CD4-positive, CD25-positive, alpha-beta regulatory T cell (primary cell): ENCODE measurements around the gene PLD6. TPM values are rescaled to one million over a fixed set of nuclear protein-coding genes. Genes with fewer than 3 reads are reported as not detected.
"Not testable (repeated sequence)": the region's sequence is repeated elsewhere in the genome, so short reads cannot be mapped to it uniquely, and the experiment has no call there.

Experiments used
- ATAC-seq, 2 donors: fragments of 150-1000 bp; cut with Tn5 transposase; one replicate each; pipeline ENCODE4 v1.10.0; 2021; ENCODE audit warnings: low read depth in 2 of 2, moderate number of reproducible peaks in 2 of 2, moderate library complexity in 1 of 2
- DNase-seq, 3 donors: peaks; one replicate each; pipeline versions ENCODE4 v3.0.0 to v3.0.0-alpha.2; 2012 to 2022; ENCODE audit warnings: mixed read lengths in 1 of 3
- H3K27ac ChIP-seq: one replicate; pipeline ENCODE4 v1.7.0; 2013; ENCODE audit warnings: mild to moderate bottlenecking, low read length; ENCODE audit not compliant: insufficient read depth, poor library complexity, severe bottlenecking
- H3K27me3 ChIP-seq: one replicate; pipeline ENCODE4 v1.7.0; 2013; ENCODE audit warnings: low read length; ENCODE audit not compliant: control insufficient read depth, insufficient read depth
- H3K36me3 ChIP-seq: one replicate; pipeline ENCODE4 v1.7.0; 2013; ENCODE audit warnings: mild to moderate bottlenecking, low read length, moderate library complexity; ENCODE audit not compliant: control insufficient read depth, insufficient read depth
- H3K4me1 ChIP-seq: 2 replicates; pipeline ENCODE4 v1.7.0; 2013; ENCODE audit warnings: mild to moderate bottlenecking, low read length; ENCODE audit not compliant: insufficient read depth, control insufficient read depth, poor library complexity, severe bottlenecking
- H3K4me3 ChIP-seq: one replicate; pipeline ENCODE4 v1.7.0; 2013; ENCODE audit warnings: low read depth, mild to moderate bottlenecking, low read length, moderate library complexity
- H3K9me3 ChIP-seq, 2 experiments: 1 replicate in 1 of 2; 2 replicates in 1 of 2; pipeline ENCODE4 v1.7.0; 2013; ENCODE audit warnings: low read length in 2 of 2, mild to moderate bottlenecking in 1 of 2, moderate library complexity in 1 of 2; ENCODE audit not compliant: control insufficient read depth in 2 of 2
- H3K27ac Mint-ChIP-seq, 3 donors: one replicate each; pipeline ENCODE4 v1.8.0; 2020 to 2022; ENCODE audit warnings: mild to moderate bottlenecking in 3 of 3, mixed read lengths in 3 of 3, moderate library complexity in 2 of 3
- H3K27me3 Mint-ChIP-seq: one replicate; pipeline ENCODE4 v1.8.0; 2022; ENCODE audit warnings: mild to moderate bottlenecking, mixed read lengths
- H3K36me3 Mint-ChIP-seq: one replicate; pipeline ENCODE4 v1.8.0; 2020; ENCODE audit warnings: mixed read lengths
- H3K4me1 Mint-ChIP-seq, 4 donors: one replicate each; pipeline ENCODE4 v1.8.0; 2020 to 2022; ENCODE audit warnings: mixed read lengths in 4 of 4, mild to moderate bottlenecking in 1 of 4
- H3K4me3 Mint-ChIP-seq, 4 donors: one replicate each; pipeline ENCODE4 v1.8.0; 2020 to 2022; ENCODE audit warnings: mild to moderate bottlenecking in 4 of 4, mixed read lengths in 4 of 4, moderate library complexity in 3 of 4
- H3K9me3 Mint-ChIP-seq, 7 donors: one replicate each; pipeline ENCODE4 v1.8.0; 2020 to 2022; ENCODE audit warnings: mixed read lengths in 7 of 7, mild to moderate bottlenecking in 3 of 7, moderate library complexity in 2 of 7
- polyA plus RNA-seq, 4 donors: library from polyadenylated mRNA; unstranded; fragments of 300-500 nt; fragmentation: Illumina TruSeq; gene quantifications; one replicate each; pipeline ENCODE4 v1.2.3, GENCODE V29; 2021
- total RNA-seq: library from RNA; stranded (reverse); gene quantifications from one replicate; pipeline ENCODE4 v1.2.3, GENCODE V29; 2022

The PLD6 gene
- total and polyA plus RNA-seq, 5 donors from 2014 or later: 8.9 to 19.3 (median 14.8) TPM

DNA sequence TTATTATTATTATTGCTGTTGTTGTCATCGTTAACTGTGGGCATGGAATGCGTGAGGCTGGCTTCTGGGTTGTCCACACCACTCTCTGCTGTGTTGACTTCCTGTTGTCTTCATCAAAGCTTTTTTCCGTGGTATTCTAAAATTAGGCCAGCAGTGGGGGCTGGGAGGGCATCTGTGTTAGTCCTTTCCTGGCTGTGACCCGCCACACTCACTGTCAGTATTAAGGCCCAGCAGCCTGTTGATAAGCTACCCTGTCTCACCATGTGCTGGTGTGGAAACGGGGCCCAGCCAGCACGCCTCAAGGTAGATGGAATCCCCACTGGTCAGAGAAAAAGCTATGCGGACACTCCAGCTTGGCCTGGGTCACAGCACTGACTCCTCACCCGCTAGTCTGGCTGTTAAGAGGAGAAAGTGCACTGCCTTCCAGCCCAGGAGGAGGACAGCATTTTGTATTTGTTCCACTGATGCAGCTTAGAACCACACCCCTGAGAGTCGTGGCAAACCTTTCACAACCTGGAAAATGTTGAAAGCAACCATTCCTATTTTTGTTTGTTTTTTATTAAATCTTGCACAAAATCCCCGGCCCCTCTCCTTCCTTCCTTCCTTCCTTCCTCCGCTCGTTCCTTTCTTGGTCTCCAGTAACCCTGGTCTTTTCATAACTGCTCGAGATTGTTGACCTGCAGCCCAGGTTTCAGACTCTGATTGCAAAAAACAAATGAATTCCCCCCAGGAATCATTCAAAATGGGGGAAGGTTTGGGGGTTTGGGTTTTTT lies 21.0 kb downstream of the PLD6 start:
- peak in 1 of 2 donors; percentile 11 for ATAC-seq

DNA sequence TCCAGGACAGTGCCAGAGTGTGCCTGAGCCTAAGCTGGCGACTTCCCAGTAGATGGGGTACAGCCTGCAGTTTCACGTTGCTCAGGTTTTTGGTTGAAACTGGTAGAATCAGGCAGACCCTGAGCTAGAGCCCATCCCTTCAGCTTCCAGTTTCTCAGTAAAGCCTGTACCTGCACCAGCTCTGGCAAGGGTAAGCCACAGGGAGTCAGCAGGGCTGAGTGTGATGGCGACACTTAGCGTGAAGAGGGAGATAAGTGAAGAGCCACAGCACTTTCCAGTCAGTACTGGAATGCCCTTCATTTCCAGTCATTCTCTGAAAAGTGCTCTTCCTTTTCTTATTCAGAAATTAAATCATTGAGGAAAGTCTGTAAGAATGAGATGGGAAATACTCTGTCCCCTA lies 22.4 kb downstream of the PLD6 start:
- Mint-ChIP-seq H3K4me1 (peaks cover 43 to 96% (median 64%) of the 10 kb centered on the region in 4 donors), H3K9me3 (no peaks in the 10 kb centered on the region), H3K27ac (peak overlapping the region; percentile 86 to 99 (median 97)), H3K27me3 (no peaks in the 10 kb centered on the region), H3K36me3 (peaks cover 39% of the 10 kb centered on the region), H3K4me3 (peak overlapping the region; percentile 70 to 84 (median 78))
- Histone ChIP-seq H3K9me3 (no peaks in the 10 kb centered on the region), H3K36me3 (peaks cover 39% of the 10 kb centered on the region), H3K4me1 (peaks cover 83% of the 10 kb centered on the region), H3K27ac (peak overlapping the region; percentile 62), H3K27me3 (no peaks in the 10 kb centered on the region), H3K4me3 (peak overlapping the region; percentile 49)
- no peak for ATAC-seq
- no peak for DNase-seq

More for the DNA sequence above, 21.0 kb downstream of the PLD6 start:
- Mint-ChIP-seq H3K36me3 (peaks cover 32% of the 10 kb centered on the region), H3K4me1 (peaks cover 36 to 86% (median 57%) of the 10 kb centered on the region in 4 donors), H3K4me3 (peak overlapping the region; percentile 74 to 90 (median 78)), H3K27ac (peak overlapping the region; percentile 62 to 99 (median 97))
- H3K27me3 ChIP-seq, H3K9me3 Mint-ChIP-seq, H3K27me3 Mint-ChIP-seq, H3K9me3 ChIP-seq: not testable (repeated sequence)
- H3K4me1 ChIP-seq: peaks cover 70% of the 10 kb centered on the region
- H3K27ac ChIP-seq: peak overlapping the region; percentile 62
- peaks cover 48% of the 10 kb centered on the region for H3K36me3 ChIP-seq
- peak in 2 of 3 donors; percentile 34 to 50 for DNase-seq
- H3K4me3 ChIP-seq: peak overlapping the region; percentile 42

- ATAC-seq: no peak
- H3K36me3 ChIP-seq: peaks cover 29% of the 10 kb centered on the region
- H3K4me1 Mint-ChIP-seq: peaks cover 42 to 100% (median 68%) of the 10 kb centered on the region in 4 donors
- H3K27ac Mint-ChIP-seq: peak overlapping the region; percentile 99
- DNase-seq: no peak
- H3K27me3 Mint-ChIP-seq: no peaks in the 10 kb centered on the region
- no peaks in the 10 kb centered on the region for H3K9me3 ChIP-seq
- peak overlapping the region; percentile 90 for H3K27ac ChIP-seq
- H3K4me3 ChIP-seq: peak overlapping the region; percentile 87
- no peaks in the 10 kb centered on the region for H3K9me3 Mint-ChIP-seq
- peaks cover 33% of the 10 kb centered on the region for H3K36me3 Mint-ChIP-seq
- H3K4me1 ChIP-seq: peaks cover 93% of the 10 kb centered on the region
- H3K27me3 ChIP-seq: no peaks in the 10 kb centered on the region
- peak overlapping the region; percentile 89 to 90 (median 90) for H3K4me3 Mint-ChIP-seq
Measured at GRCh38 chr17:17182598-17183136, 23.5 kb downstream of the PLD6 start.

DNA sequence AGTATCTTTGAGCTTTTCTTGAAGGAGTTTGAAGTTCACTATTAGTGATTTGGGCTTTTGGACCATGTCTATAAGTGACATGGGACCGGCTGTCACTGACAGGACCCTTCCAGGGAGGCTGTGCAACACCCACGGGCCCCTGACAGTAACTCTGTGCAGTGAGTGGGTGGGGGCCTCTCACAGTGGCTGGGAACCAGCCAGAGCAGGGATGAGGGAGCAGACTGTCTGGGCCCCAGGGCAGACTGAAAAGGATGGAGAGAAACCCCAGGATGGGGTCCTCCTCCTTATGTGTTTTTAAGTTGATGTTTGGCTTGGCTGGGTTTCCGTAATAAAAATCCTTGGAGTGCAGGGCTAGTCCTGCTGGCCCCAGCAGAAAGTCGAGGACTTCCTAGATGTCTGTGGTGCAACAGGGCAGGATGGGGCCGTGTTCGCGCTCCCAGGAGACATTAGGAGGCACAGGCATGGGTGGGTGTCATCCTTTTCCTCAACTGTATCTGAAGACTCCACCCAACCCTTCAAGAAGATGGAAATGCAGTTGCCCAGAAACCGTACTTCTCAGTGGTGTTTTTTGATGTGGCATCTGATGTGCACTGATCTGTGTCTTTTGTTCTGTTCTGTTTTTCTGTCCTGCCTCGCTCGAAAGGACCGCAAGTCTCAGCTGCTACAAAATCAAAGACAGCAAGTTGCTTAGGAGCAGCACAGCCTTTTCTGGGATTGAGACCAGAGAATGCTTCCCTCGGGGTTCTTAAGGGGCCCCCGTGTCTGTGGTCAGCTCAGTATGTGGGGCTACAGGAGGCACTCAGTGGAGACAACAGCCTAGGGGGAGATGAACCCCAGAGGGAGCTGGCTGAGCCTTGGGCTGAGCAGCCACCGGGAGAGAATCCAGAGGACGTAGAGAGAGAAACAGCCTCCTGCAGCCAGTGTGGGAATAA lies 24.2 kb downstream of the PLD6 start:
- Mint-ChIP-seq H3K27me3 (no peaks in the 10 kb centered on the region), H3K27ac (peak overlapping the region; percentile 99), H3K9me3 (no peaks in the 10 kb centered on the region), H3K4me1 (peaks cover 50 to 100% (median 71%) of the 10 kb centered on the region in 4 donors), H3K4me3 (peak overlapping the region; percentile 89 to 90 (median 90)), H3K36me3 (peaks cover 41% of the 10 kb centered on the region)
- peaks cover 98% of the 10 kb centered on the region for H3K4me1 ChIP-seq
- no peaks in the 10 kb centered on the region for H3K9me3 ChIP-seq
- H3K27ac ChIP-seq: peak overlapping the region; percentile 90
- peak overlapping the region; percentile 87 for H3K4me3 ChIP-seq
- no peaks in the 10 kb centered on the region for H3K27me3 ChIP-seq
- H3K36me3 ChIP-seq: peaks cover 25% of the 10 kb centered on the region
- ATAC-seq (peak; percentile 40 to 43), DNase-seq (peak in 2 of 3 donors; percentile 70 to 85)

- H3K4me3 ChIP-seq: peak overlapping the region; percentile 87
- ATAC-seq: no peak
- peak overlapping the region; percentile 90 for H3K27ac ChIP-seq
- Mint-ChIP-seq H3K4me3 (peak overlapping the region; percentile 89 to 90 (median 90)), H3K36me3 (peaks cover 43% of the 10 kb centered on the region), H3K27ac (peak overlapping the region; percentile 99 to 100 (median 99)), H3K27me3 (no peaks in the 10 kb centered on the region), H3K4me1 (peaks cover 45 to 100% (median 71%) of the 10 kb centered on the region in 4 donors), H3K9me3 (no peaks in the 10 kb centered on the region)
- no peaks in the 10 kb centered on the region for H3K27me3 ChIP-seq
- H3K9me3 ChIP-seq: no peaks in the 10 kb centered on the region
- H3K4me1 ChIP-seq: peaks cover 98% of the 10 kb centered on the region
- peaks cover 26% of the 10 kb centered on the region for H3K36me3 ChIP-seq
- no peak for DNase-seq
Measured at GRCh38 chr17:17180741-17181525, 25.2 kb downstream of the PLD6 start.

- Mint-ChIP-seq H3K9me3 (no peaks in the 10 kb centered on the region), H3K27ac (peak overlapping the region; percentile 99 to 100 (median 99)), H3K27me3 (no peaks in the 10 kb centered on the region), H3K36me3 (peaks cover 38% of the 10 kb centered on the region), H3K4me1 (peaks cover 40 to 100% (median 65%) of the 10 kb centered on the region in 4 donors), H3K4me3 (peak overlapping the region; percentile 89 to 90 (median 90))
- Histone ChIP-seq H3K27ac (peak overlapping the region; percentile 90), H3K4me1 (peaks cover 98% of the 10 kb centered on the region), H3K4me3 (peak overlapping the region; percentile 87), H3K27me3 (no peaks in the 10 kb centered on the region), H3K9me3 (no peaks in the 10 kb centered on the region), H3K36me3 (peaks cover 33% of the 10 kb centered on the region)
- peak; percentile 43 to 49 for ATAC-seq
- DNase-seq: peak in 2 of 3 donors; percentile 32 to 57
Measured at GRCh38 chr17:17180141-17180603, 26.0 kb downstream of the PLD6 start.
